Astrocyte of the spinal cord (primary cell): ENCODE results near the gene KMT2E.

Experiments
- DNase-seq: peaks from one replicate; pipeline ENCODE4 v3.0.0; 2011; ENCODE audit warnings: low read depth, low spot score
- H3K4me3 ChIP-seq: 2 replicates; pipeline ENCODE4 v1.5.1; 2011; ENCODE audit warnings: low read depth, mild to moderate bottlenecking, low read length, moderate library complexity
- in situ Hi-C: cut with HindIII; loops from 2 replicates; pipeline ENCODE4 v1.10.0; 2017; ENCODE audit warnings: low sequenced_read_pairs
- TF ChIP-seq, protein P1 (sequence below): IDR thresholded peaks from 2 replicates; pipeline ENCODE4 v1.5.1; 2012; ENCODE audit warnings: low read depth, mild to moderate bottlenecking, low read length, inconsistent platforms

The KMT2E gene

DNA sequence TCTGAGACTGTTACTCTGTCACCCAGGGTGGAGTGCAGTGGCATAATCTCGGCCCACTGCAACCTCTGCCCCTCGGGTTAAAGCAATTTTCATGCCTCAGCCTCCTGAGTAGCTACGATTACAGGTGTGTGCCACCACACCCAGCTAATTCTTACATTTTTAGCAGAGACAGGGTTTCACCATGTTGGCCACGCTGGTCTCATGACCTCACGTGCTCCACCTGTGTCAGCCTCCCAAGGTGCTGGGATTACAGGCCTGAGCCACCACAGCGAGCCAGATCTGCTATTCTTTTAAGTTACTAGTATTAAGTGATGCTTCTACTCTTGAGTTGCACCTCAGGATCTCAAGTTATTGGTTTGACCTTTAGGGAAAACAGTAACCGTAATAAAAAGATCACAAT, 23.0 kb upstream of the KMT2E start:
- in situ Hi-C loops: no loop called here
- H3K4me3 ChIP-seq: no peak overlapping the region
- no peak for DNase-seq
- TF ChIP-seq, protein P1, sequence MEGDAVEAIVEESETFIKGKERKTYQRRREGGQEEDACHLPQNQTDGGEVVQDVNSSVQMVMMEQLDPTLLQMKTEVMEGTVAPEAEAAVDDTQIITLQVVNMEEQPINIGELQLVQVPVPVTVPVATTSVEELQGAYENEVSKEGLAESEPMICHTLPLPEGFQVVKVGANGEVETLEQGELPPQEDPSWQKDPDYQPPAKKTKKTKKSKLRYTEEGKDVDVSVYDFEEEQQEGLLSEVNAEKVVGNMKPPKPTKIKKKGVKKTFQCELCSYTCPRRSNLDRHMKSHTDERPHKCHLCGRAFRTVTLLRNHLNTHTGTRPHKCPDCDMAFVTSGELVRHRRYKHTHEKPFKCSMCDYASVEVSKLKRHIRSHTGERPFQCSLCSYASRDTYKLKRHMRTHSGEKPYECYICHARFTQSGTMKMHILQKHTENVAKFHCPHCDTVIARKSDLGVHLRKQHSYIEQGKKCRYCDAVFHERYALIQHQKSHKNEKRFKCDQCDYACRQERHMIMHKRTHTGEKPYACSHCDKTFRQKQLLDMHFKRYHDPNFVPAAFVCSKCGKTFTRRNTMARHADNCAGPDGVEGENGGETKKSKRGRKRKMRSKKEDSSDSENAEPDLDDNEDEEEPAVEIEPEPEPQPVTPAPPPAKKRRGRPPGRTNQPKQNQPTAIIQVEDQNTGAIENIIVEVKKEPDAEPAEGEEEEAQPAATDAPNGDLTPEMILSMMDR: no peak

DNA sequence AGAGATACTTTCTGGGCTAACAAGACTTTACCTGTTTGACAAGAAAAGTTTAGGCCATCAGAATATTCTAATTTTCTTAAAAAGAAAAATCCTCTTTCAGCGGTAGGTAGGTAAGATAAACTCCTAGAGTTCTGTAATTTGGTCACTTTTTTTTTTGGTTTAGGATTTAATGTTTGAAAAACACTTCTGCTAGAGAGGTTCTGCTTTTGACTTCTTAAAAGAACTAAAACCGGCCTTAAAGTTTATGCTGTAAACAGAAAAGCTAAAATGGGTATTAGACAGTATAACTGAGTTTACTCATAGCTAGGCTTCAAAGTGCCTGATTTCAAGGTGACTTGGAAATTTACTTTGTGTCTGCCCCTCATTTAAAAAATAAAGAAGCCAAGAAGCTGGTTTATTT, 21.7 kb upstream of the KMT2E start:
- H3K4me3 ChIP-seq: no peak overlapping the region
- DNase-seq: no peak
- TF ChIP-seq, protein P1: no peak
- in situ Hi-C loops: no loop called here

DNA sequence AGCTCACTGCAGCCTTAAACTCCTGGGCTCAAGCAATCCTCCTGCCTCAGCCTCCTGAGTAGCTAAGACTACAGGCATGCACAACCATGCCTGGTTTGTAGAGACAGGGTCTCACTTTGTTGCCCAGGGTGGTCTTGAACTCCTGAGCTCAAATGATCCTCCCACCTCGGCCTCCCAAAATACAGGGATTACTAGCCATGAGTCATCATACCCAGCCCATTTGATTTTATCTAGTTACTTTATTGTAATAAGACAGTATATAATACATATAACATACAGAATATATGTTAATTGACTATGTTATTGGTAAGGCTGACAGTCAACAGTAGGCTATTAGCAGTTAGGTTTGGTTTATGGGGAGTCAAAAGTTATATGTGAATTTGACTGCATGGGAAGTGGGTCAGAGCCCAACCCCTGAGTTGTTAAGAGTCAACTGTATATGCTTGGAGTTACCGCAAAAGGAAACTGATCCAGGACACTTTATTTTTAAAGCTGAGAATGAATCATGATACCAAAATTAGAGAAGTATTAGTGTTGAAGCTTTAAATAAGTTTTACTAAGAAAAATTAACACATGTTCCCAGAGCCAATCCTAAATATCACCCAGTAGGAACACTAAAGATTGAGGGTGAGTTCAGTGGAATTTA, 20.7 kb upstream of the KMT2E start:
- TF ChIP-seq, protein P1: no peak
- in situ Hi-C loops: no loop called here
- H3K4me3 ChIP-seq: no peak overlapping the region
- no peak for DNase-seq

GRCh38 chr7:104998040-104998752, 15.8 kb upstream of the KMT2E start:
- DNase-seq: no peak
- TF ChIP-seq, protein P1: no peak
- no peak overlapping the region for H3K4me3 ChIP-seq
- in situ Hi-C loops: no loop called here

- TF ChIP-seq, protein P1: no peak
- in situ Hi-C loops: no loop called here
- no peak overlapping the region for H3K4me3 ChIP-seq
- no peak for DNase-seq
Measured at GRCh38 chr7:105000200-105000599, 13.8 kb upstream of the KMT2E start.

DNA sequence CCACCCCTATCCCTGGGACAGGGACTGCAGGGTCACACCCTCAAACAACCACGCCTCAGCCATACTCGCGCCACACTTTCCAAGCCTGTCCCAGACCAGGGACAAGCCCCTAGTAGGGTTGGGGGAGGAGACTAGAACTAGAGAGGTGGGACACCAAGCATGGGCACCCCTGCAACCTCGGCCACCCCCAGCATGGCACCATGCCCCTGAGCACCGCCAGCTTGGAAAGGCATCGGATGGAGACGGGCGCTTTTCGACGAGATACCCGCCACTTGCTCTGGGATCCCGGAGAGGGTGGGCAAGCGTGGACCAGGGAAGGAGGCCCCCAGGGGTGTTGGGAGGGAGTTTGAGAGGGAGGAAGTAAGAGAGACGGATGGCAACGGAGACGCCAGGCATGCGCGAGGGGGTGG, 13.1 kb upstream of the KMT2E start:
- TF ChIP-seq, protein P1: no peak
- in situ Hi-C loops: no loop called here
- DNase-seq: no peak
- no peak overlapping the region for H3K4me3 ChIP-seq
